Left lung (tissue), 10 donors: ENCODE measurements around the gene MTHFD1L. TPM values are rescaled to one million over a fixed set of nuclear protein-coding genes. Genes with fewer than 3 reads are reported as not detected.
"Not testable (repeated sequence)": the region's sequence is repeated elsewhere in the genome, so short reads cannot be mapped to it uniquely, and the experiment has no call there.

ENCODE experiments used
- ATAC-seq: fragments of 200-7000 bp; cut with Tn5 transposase; one replicate; pipeline ENCODE4 v1.9.1; 2020; ENCODE audit warnings: moderate library complexity
- DNase-seq, 4 donors: peaks; one replicate each; pipeline ENCODE4 v3.0.0-alpha.2; 2013 to 2020
- H3K27ac ChIP-seq, 2 donors: fragments of 200-600 bp; sonication (generic) in 1 of 2; one replicate each; pipeline versions ENCODE4 v1.5.0 to v1.8.0; 2020 to 2021
- H3K27me3 ChIP-seq, 2 donors: fragments of 200-600 bp; sonication (generic) in 1 of 2; one replicate each; pipeline versions ENCODE4 v1.5.0 to v1.8.0; 2020 to 2021
- H3K36me3 ChIP-seq, 2 donors: fragments of 200-600 bp; sonication (generic) in 1 of 2; one replicate each; pipeline versions ENCODE4 v1.5.0 to v1.8.0; 2020 to 2021
- H3K4me1 ChIP-seq, 2 donors: fragments of 200-600 bp; one replicate each; pipeline ENCODE4 v1.8.0; 2021
- H3K4me3 ChIP-seq, 2 donors: fragments of 200-600 bp; sonication (generic) in 1 of 2; one replicate each; pipeline versions ENCODE4 v1.5.0 to v1.8.0; 2020 to 2021; ENCODE audit warnings: mild to moderate bottlenecking in 1 of 2
- H3K9me3 ChIP-seq, 2 donors: fragments of 200-600 bp; sonication (generic) in 1 of 2; one replicate each; pipeline versions ENCODE4 v1.5.0 to v1.8.0; 2020 to 2021
- intact Hi-C, 2 donors: fragments of 100-400 bp; cut with DNase I; formaldehyde crosslinking; loops; one replicate each; pipeline versions ENCODE4 v1.11.2 to v1.14.2; 2022
- polyA plus RNA-seq, 6 donors: library from polyadenylated mRNA; unstranded; fragments of 120-200 nt; gene quantifications; one replicate each; pipeline ENCODE4 v1.2.1, GENCODE V29; 2013; ENCODE audit not compliant: insufficient read length in 6 of 6
- total RNA-seq, 2 donors: library from RNA; stranded (reverse); fragmentation: NEBNext Ultra II Directional; extraction: Animal tissue kit (Norgen Biotek cat#: 25700); gene quantifications; one replicate each; pipeline ENCODE4 v1.2.1, GENCODE V29; 2021
- TF ChIP-seq, protein P1 (sequence below), 2 donors: fragments of 200-600 bp; sonication (generic) in 1 of 2; IDR thresholded peaks; one replicate each; pipeline versions ENCODE4 v1.5.0 to v1.8.0; 2021; ENCODE audit warnings: antibody characterized with exemption in 2 of 2
- donor health status: DM: no; HTN: yes; CAD: no.
- donor health status: DM: no; HTN: no; CAD: no.

MTHFD1L gene
- total and polyA plus RNA-seq, 8 donors, result 11.9 to 38.2 (median 16.0) TPM

DNA sequence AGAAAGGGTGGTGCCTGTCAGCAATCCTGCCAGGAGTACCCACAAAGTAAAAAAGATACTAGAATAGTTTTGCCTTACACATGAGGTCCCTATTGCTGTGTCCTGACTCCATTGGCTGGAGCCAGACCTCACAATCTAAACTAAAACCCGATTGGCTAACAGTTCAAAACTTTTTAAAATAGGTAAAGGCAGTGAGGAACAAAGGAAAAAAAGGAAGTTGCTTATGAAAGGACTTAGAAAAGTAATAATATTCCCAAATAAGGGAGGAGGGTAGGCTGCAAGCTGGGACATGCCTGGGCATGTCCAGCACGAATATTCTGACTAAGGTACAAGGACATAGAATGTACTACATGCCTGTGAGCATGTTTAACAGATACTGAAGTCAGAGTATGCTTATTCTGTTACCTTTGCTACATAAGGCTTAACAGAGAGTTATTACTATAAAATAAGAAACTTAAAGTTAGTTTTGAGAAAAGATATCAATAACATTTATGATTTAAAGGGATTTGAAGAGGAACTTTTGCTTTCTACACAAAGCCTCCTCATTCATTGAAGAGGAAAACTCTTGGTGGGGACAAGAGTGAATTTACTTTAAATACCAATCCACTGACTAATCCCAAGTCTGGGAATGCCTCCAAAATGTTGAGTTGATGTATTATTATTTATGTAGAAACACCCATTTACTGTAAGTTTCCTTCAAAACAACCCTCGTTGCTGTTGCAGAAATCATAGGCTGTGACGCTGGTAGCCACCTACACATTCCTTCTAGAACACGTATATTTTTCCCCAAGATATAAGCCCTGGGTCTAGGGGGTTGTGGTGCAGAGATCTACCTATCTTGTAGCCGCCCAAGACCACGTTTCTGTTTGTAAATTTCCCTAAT, 8.2 kb upstream of the MTHFD1L start:
- no peak overlapping the region for H3K4me3 ChIP-seq
- ATAC-seq (peak; percentile 88), DNase-seq (peak in 2 of 4 donors; percentile 86 to 88)
- no peaks in the 10 kb centered on the region for H3K9me3 ChIP-seq
- intact Hi-C loops, result no loop called here
- no peaks in the 10 kb centered on the region for H3K27me3 ChIP-seq
- TF ChIP-seq, protein P1, sequence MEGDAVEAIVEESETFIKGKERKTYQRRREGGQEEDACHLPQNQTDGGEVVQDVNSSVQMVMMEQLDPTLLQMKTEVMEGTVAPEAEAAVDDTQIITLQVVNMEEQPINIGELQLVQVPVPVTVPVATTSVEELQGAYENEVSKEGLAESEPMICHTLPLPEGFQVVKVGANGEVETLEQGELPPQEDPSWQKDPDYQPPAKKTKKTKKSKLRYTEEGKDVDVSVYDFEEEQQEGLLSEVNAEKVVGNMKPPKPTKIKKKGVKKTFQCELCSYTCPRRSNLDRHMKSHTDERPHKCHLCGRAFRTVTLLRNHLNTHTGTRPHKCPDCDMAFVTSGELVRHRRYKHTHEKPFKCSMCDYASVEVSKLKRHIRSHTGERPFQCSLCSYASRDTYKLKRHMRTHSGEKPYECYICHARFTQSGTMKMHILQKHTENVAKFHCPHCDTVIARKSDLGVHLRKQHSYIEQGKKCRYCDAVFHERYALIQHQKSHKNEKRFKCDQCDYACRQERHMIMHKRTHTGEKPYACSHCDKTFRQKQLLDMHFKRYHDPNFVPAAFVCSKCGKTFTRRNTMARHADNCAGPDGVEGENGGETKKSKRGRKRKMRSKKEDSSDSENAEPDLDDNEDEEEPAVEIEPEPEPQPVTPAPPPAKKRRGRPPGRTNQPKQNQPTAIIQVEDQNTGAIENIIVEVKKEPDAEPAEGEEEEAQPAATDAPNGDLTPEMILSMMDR (IDR thresholded peaks at IDR 0.05), result no peak
- peak overlapping the region; percentile 75 to 79 for H3K27ac ChIP-seq
- no peaks in the 10 kb centered on the region for H3K36me3 ChIP-seq
- peaks cover 13 to 17% of the 10 kb centered on the region in 2 donors for H3K4me1 ChIP-seq

- peak; percentile 55 for ATAC-seq
Measured at GRCh38 chr6:150857945-150858308, 7.6 kb upstream of the MTHFD1L start.

DNA sequence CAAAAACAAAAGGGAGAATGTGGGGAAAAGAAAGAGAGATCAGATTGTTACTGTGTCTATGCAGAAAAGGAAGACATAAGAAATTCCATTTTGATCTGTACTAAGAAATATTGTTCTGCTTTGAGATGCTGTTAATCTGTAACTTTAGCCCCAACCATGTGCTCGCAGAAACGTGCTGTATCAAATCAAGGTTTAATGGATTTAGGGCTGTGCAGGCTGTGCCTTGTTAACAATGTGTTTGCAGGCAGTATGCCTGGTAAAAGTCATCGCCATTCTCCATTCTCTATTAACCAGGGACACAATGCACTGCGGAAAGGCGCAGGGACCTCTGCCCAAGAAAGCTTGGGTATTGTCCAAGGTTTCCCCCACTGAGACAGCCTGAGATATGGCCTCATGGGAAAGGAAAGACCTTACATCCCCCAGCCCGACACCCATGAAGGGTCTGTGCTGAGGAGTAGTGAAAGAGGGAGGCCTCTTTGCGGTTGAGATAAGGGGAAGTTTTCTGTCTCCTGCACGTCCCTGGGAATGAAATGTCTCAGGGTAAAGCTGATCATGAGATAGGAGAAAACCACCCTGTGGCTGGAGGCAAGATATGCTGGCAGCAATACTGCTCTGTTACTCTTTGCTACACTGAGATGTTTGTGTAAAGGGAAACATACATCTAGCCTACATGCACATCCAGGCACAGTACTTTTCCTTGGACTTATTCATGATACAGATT, 3.9 kb upstream of the MTHFD1L start:
- intact Hi-C loops, H3K36me3 ChIP-seq, DNase-seq, H3K9me3 ChIP-seq, H3K4me3 ChIP-seq, ATAC-seq, H3K27me3 ChIP-seq, H3K27ac ChIP-seq: not testable (repeated sequence)
- peaks cover 15 to 20% of the 10 kb centered on the region in 2 donors for H3K4me1 ChIP-seq

More at GRCh38 chr6:150857945-150858308, 7.6 kb upstream of the MTHFD1L start:
- no peaks in the 10 kb centered on the region for H3K36me3 ChIP-seq
- H3K27ac ChIP-seq, result peak overlapping the region; percentile 75 to 79
- H3K9me3 ChIP-seq, result no peaks in the 10 kb centered on the region
- TF ChIP-seq, protein P1 (IDR thresholded peaks at IDR 0.05), result no peak
- H3K4me1 ChIP-seq, result peaks cover 13 to 17% of the 10 kb centered on the region in 2 donors
- H3K4me3 ChIP-seq, result no peak overlapping the region
- H3K27me3 ChIP-seq, result no peaks in the 10 kb centered on the region
- intact Hi-C loops, result no loop called here
- no peak for DNase-seq

GRCh38 chr6:150863213-150863928, 2.1 kb upstream of the MTHFD1L start:
- H3K27me3 ChIP-seq, result no peaks in the 10 kb centered on the region
- TF ChIP-seq, protein P1 (IDR thresholded peaks at IDR 0.05), result no peak

GRCh38 chr6:150865043-150865405, 478 bp upstream of the MTHFD1L start:
- H3K9me3 ChIP-seq, result no peaks in the 10 kb centered on the region
- peaks cover 3 to 15% of the 10 kb centered on the region in 2 donors for H3K4me1 ChIP-seq
- TF ChIP-seq, protein P1 (IDR thresholded peaks at IDR 0.05), result no peak
- no peaks in the 10 kb centered on the region for H3K27me3 ChIP-seq
- intact Hi-C loops, result no loop called here
- ATAC-seq, result no peak
- peak overlapping the region; percentile 81 to 97 for H3K27ac ChIP-seq
- no peaks in the 10 kb centered on the region for H3K36me3 ChIP-seq
- DNase-seq, result no peak
- peak overlapping the region; percentile 76 to 87 for H3K4me3 ChIP-seq

More at GRCh38 chr6:150863213-150863928, 2.1 kb upstream of the MTHFD1L start:
- intact Hi-C loops, result no loop called here
- no peak overlapping the region for H3K27ac ChIP-seq
- no peak for ATAC-seq
- peaks cover 3 to 15% of the 10 kb centered on the region in 2 donors for H3K4me1 ChIP-seq
- H3K9me3 ChIP-seq, result no peaks in the 10 kb centered on the region
- no peaks in the 10 kb centered on the region for H3K36me3 ChIP-seq
- DNase-seq, result no peak
- no peak overlapping the region for H3K4me3 ChIP-seq
